Activated CD8-positive, alpha-beta T cell treated with anti-CD3 and anti-CD28 coated beads for 36 hours (primary cell): ENCODE data around the gene HRH1. TPM values are rescaled to one million over a fixed set of nuclear protein-coding genes. Genes with fewer than 3 reads are reported as not detected.

Experiments used
- ATAC-seq: fragments of 200-7000 bp; cut with Tn5 transposase; one replicate; pipeline ENCODE4 v1.10.0; 2021; ENCODE audit warnings: mild to moderate bottlenecking, moderate library complexity
- CTCF ChIA-PET: fragments of 350-600 bp; sonication (Branson Sonifier 250); formaldehyde crosslinking; loops from one replicate; lab custom pipeline; 2021; ENCODE audit warnings: antibody characterized with exemption; lab: Charles Lee
- POLR2A ChIA-PET: fragments of 350-600 bp; sonication (Branson Sonifier 250); formaldehyde crosslinking; loops from one replicate; lab custom pipeline; 2021; ENCODE audit warnings: antibody characterized with exemption; lab: Charles Lee
- DNase-seq: peaks from one replicate; pipeline ENCODE4 v3.0.0-alpha.2; 2020
- H3K27ac Mint-ChIP-seq: one replicate; pipeline ENCODE4 v1.8.0; 2021; ENCODE audit warnings: mild to moderate bottlenecking, mixed read lengths
- H3K27me3 Mint-ChIP-seq: one replicate; pipeline ENCODE4 v1.8.0; 2021; ENCODE audit warnings: mixed read lengths
- H3K36me3 Mint-ChIP-seq: one replicate; pipeline ENCODE4 v1.8.0; 2021; ENCODE audit warnings: low read depth, mixed read lengths
- H3K4me1 Mint-ChIP-seq: one replicate; pipeline ENCODE4 v1.8.0; 2021; ENCODE audit warnings: low read depth, mixed read lengths
- H3K4me3 Mint-ChIP-seq: one replicate; pipeline ENCODE4 v1.8.0; 2021; ENCODE audit warnings: mild to moderate bottlenecking, moderate library complexity, mixed read lengths
- H3K9me3 Mint-ChIP-seq: one replicate; pipeline ENCODE4 v1.8.0; 2021; ENCODE audit warnings: mixed read lengths
- CTCF ChIP-seq: fragments of 200-600 bp; IDR thresholded peaks from one replicate; pipeline ENCODE4 v1.8.0; 2022; ENCODE audit warnings: antibody characterized with exemption, mild to moderate bottlenecking
- intact Hi-C: fragments of 100-400 bp; cut with micrococcal nuclease; formaldehyde crosslinking; loops from one replicate; pipeline ENCODE4 v1.10.0; 2022
- total RNA-seq, 2 experiments: library from RNA; stranded (reverse); gene quantifications; one replicate each; pipeline ENCODE4 v1.2.3, GENCODE V29; 2021

Gene HRH1
- total RNA-seq, 2 experiments from 2014 or later = 0.34 to 0.59 TPM

- no peak for DNase-seq
These were observed 3.1 kb downstream of the HRH1 start for GRCh38 chr3:11157421-11157820.

GRCh38 chr3:11159421-11159904 lies 5.2 kb downstream of the HRH1 start:
- no peaks in the 10 kb centered on the region for H3K9me3 Mint-ChIP-seq
- peaks cover 5% of the 10 kb centered on the region for H3K4me1 Mint-ChIP-seq
- CTCF ChIA-PET = no interaction called here
- H3K4me3 Mint-ChIP-seq = no peak overlapping the region
- H3K27ac Mint-ChIP-seq = no peak overlapping the region
- DNase-seq (no peak), ATAC-seq (no peak)
- intact Hi-C loops = no loop called here
- H3K36me3 Mint-ChIP-seq = no peaks in the 10 kb centered on the region
- POLR2A ChIA-PET = no interaction called here
- H3K27me3 Mint-ChIP-seq = peaks cover 32% of the 10 kb centered on the region
- no peak for TF ChIP-seq CTCF

More at GRCh38 chr3:11157421-11157820, 3.1 kb downstream of the HRH1 start:
- Mint-ChIP-seq H3K4me3 (no peak overlapping the region), H3K9me3 (no peaks in the 10 kb centered on the region), H3K36me3 (no peaks in the 10 kb centered on the region), H3K4me1 (peaks cover 8% of the 10 kb centered on the region), H3K27me3 (peaks cover 47% of the 10 kb centered on the region), H3K27ac (no peak overlapping the region)
- intact Hi-C loops = no loop called here
- CTCF ChIA-PET = interaction anchor here (0.5 to 1.3 kb wide), 2 partner anchors 13 to 46 kb away, joined by 3 read pairs; no protein-coding TSS in a partner anchor
- POLR2A ChIA-PET = interaction anchor here (1.5 kb wide), 1 partner anchor 38 kb away, joined by 3 read pairs; no protein-coding TSS in a partner anchor
- ATAC-seq = no peak
- no peak for TF ChIP-seq CTCF

- Mint-ChIP-seq H3K27ac (no peak overlapping the region), H3K36me3 (no peaks in the 10 kb centered on the region), H3K4me3 (no peak overlapping the region), H3K27me3 (peaks cover 12% of the 10 kb centered on the region), H3K9me3 (no peaks in the 10 kb centered on the region), H3K4me1 (no peaks in the 10 kb centered on the region)
- ChIA-PET POLR2A (no interaction called here), CTCF (interaction anchor here (1.1 kb wide), 1 partner anchor 101 kb away, joined by 3 read pairs; no protein-coding TSS in a partner anchor)
- no peak for DNase-seq
- TF ChIP-seq CTCF = no peak
- ATAC-seq = no peak
- intact Hi-C loops = no loop called here
These were observed 7.4 kb downstream of the HRH1 start for GRCh38 chr3:11161666-11162065.

- no peak for TF ChIP-seq CTCF
- H3K4me3 Mint-ChIP-seq = no peak overlapping the region
- H3K27me3 Mint-ChIP-seq = peaks cover 5% of the 10 kb centered on the region
- ChIA-PET CTCF (interaction anchor here (1.1 kb wide), 1 partner anchor 102 kb away, joined by 3 read pairs; no protein-coding TSS in a partner anchor), POLR2A (no interaction called here)
- H3K9me3 Mint-ChIP-seq = no peaks in the 10 kb centered on the region
- DNase-seq (no peak), ATAC-seq (no peak)
- intact Hi-C loops = no loop called here
- no peaks in the 10 kb centered on the region for H3K36me3 Mint-ChIP-seq
- no peak overlapping the region for H3K27ac Mint-ChIP-seq
- no peaks in the 10 kb centered on the region for H3K4me1 Mint-ChIP-seq
These were observed 8.4 kb downstream of the HRH1 start for GRCh38 chr3:11162401-11163345.

GRCh38 chr3:11164607-11165006 lies 10.3 kb downstream of the HRH1 start:
- intact Hi-C loops = no loop called here
- H3K4me1 Mint-ChIP-seq = no peaks in the 10 kb centered on the region
- DNase-seq = no peak
- no peak overlapping the region for H3K27ac Mint-ChIP-seq
- peaks cover 5% of the 10 kb centered on the region for H3K27me3 Mint-ChIP-seq
- POLR2A ChIA-PET = no interaction called here
- H3K4me3 Mint-ChIP-seq = no peak overlapping the region
- no peaks in the 10 kb centered on the region for H3K36me3 Mint-ChIP-seq
- no peaks in the 10 kb centered on the region for H3K9me3 Mint-ChIP-seq
- TF ChIP-seq CTCF = no peak
- ATAC-seq = no peak
- CTCF ChIA-PET = no interaction called here
